ENCODE results near the gene LSAMP. TPM values are rescaled to one million over a fixed set of nuclear protein-coding genes. Genes with fewer than 3 reads are reported as not detected.

Gene LSAMP
- total and polyA plus RNA-seq, 2 of the 8 experiments (the other 6 are each of a cell fraction or from before 2014, with no cell fraction given): 1.8 to 5.7 TPM

DNA sequence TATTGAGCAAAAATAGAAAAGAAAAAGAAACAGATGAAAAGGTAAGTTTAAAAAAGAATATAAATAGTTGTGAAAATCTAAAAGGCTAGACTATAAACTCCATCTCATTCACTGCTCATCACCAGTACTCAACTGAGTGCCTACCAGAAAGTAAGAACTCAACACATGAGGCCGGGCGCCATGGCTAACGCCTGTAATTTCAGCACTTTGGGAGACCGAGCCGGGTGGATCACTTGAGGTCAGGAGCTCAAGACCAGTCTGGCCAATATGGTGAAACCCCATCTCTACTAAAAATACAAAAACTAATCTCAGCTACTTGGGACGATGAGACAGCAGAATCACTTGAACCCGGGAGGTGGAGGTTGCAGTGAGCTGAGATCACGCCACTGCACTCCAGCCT is 19.3 kb downstream of the LSAMP start:
- no peaks in the 10 kb centered on the region for H3K27me3 ChIP-seq (replicated peaks in 1 of 4; ENCODE audit: control insufficient read depth in 3 of 4, extremely low read depth in 1 of 4, insufficient read depth in 3 of 4, low read length in 3 of 4)
- TF ChIP-seq, protein P1, sequence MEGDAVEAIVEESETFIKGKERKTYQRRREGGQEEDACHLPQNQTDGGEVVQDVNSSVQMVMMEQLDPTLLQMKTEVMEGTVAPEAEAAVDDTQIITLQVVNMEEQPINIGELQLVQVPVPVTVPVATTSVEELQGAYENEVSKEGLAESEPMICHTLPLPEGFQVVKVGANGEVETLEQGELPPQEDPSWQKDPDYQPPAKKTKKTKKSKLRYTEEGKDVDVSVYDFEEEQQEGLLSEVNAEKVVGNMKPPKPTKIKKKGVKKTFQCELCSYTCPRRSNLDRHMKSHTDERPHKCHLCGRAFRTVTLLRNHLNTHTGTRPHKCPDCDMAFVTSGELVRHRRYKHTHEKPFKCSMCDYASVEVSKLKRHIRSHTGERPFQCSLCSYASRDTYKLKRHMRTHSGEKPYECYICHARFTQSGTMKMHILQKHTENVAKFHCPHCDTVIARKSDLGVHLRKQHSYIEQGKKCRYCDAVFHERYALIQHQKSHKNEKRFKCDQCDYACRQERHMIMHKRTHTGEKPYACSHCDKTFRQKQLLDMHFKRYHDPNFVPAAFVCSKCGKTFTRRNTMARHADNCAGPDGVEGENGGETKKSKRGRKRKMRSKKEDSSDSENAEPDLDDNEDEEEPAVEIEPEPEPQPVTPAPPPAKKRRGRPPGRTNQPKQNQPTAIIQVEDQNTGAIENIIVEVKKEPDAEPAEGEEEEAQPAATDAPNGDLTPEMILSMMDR (IDR thresholded peaks at IDR 0.05; ENCODE audit: control extremely low read depth in 1 of 3, insufficient read depth in 1 of 3, low read depth in 1 of 3, low read length in 3 of 3): no peak
- TF ChIP-seq ZNF274 (IDR thresholded peaks at IDR 0.05; ENCODE audit: borderline replicate concordance, extremely low read depth, low read length): no peak
- TF ChIP-seq SUZ12 (IDR thresholded peaks at IDR 0.05; ENCODE audit: low read length): no peak
- TF ChIP-seq TAF7 (optimal IDR thresholded peaks at IDR 0.05; ENCODE audit: borderline replicate concordance, low read depth, low read length): no peak
- TF ChIP-seq RAD21 (IDR thresholded peaks at IDR 0.05 in 1 of 2, conservative IDR thresholded peaks at IDR 0.05 in 1 of 2; ENCODE audit: low read depth in 2 of 2, low read length in 2 of 2): no peak
- no peak for TF ChIP-seq CREB1 (IDR thresholded peaks at IDR 0.05)
- TF ChIP-seq BCL11A (IDR thresholded peaks at IDR 0.05; ENCODE audit: low read depth in 2 of 2, low read length in 2 of 2): no peak
- no peak for TF ChIP-seq POLR2A (IDR thresholded peaks at IDR 0.05; ENCODE audit: control extremely low read depth in 1 of 2, low read depth in 2 of 2, low read length in 2 of 2)
- TF ChIP-seq BACH1 (IDR thresholded peaks at IDR 0.05; ENCODE audit: low read length): no peak
- no peak for TF ChIP-seq SAP30 (IDR thresholded peaks at IDR 0.05; ENCODE audit: insufficient read depth, insufficient replicate concordance, low read length)
- no peak for TF ChIP-seq ASH2L (IDR thresholded peaks at IDR 0.05; ENCODE audit: low read length)
- peaks cover 0 to 3% (median 0%) of the 10 kb centered on the region in 4 experiments; a peak in 1 of 7 replicates for H3K4me1 ChIP-seq (replicated peaks in 1 of 4; ENCODE audit: control insufficient read depth in 3 of 4, insufficient read depth in 4 of 4, low read length in 3 of 4)
- no peak for FAIRE-seq
- no peaks in the 10 kb centered on the region for H3K23me2 ChIP-seq (ENCODE audit: low read depth, low read length)
- H2BK120ac ChIP-seq (replicated peaks; ENCODE audit: low read depth, low read length): no peak overlapping the region
- no peaks in the 10 kb centered on the region for H3K9me3 ChIP-seq (ENCODE audit: insufficient read depth in 2 of 2, low read depth in 1 of 2, low read length in 1 of 2)
- H2AK5ac ChIP-seq (ENCODE audit: low read depth, low read length): no peak overlapping the region
- no peaks in the 10 kb centered on the region for H3K36me3 ChIP-seq (ENCODE audit: control insufficient read depth in 2 of 4, insufficient read depth in 4 of 4, low read length in 3 of 4)
- no peaks in the 10 kb centered on the region for H3K79me1 ChIP-seq (ENCODE audit: low read depth, low read length)
- WGBS, 2 experiments (ENCODE audit: extremely low coverage in 1 of 2, insufficient coverage in 1 of 2, insufficient read length in 1 of 2, insufficient replicate concordance in 2 of 2, low coverage in 1 of 2, low lambda C conversion rate in 2 of 2, missing lambda C conversion rate in 1 of 2): 92% methylated on average over 8 of the region's 8 CpGs; no CpG with 5 or more reads in 1 of the 2 experiments
- no peak overlapping the region for H2AFZ ChIP-seq (ENCODE audit: low read length)
- H4K91ac ChIP-seq (replicated peaks; ENCODE audit: insufficient read length, low read length): no peak overlapping the region
- H3K4me2 ChIP-seq (ENCODE audit: insufficient read depth in 1 of 2, low read depth in 2 of 2, low read length in 2 of 2): no peak overlapping the region
- no peak overlapping the region for H3K56ac ChIP-seq (replicated peaks; ENCODE audit: insufficient read length, low read depth, low read length)
- CTCF ChIA-PET (ENCODE audit: partially characterized antibody): interaction anchor here (0.6 kb wide), 1 partner anchor 39 kb away, joined by 3 read pairs; no protein-coding TSS in a partner anchor
- no peak overlapping the region for H2BK5ac ChIP-seq (ENCODE audit: low read depth, low read length)
- no peak overlapping the region for H4K5ac ChIP-seq (ENCODE audit: insufficient read length, low read depth, low read length)
- POLR2A ChIA-PET (ENCODE audit: partially characterized antibody): no interaction called here
- no peaks in the 10 kb centered on the region for H4K20me1 ChIP-seq (replicated peaks in 1 of 2; ENCODE audit: control insufficient read depth in 1 of 2, insufficient read depth in 2 of 2, low read length in 2 of 2)
- H3K4me3 ChIP-seq (ENCODE audit: extremely low read depth in 1 of 4, insufficient read depth in 2 of 4, low read depth in 3 of 4, low read length in 4 of 4): no peak overlapping the region
- H3K23ac ChIP-seq (ENCODE audit: insufficient read length): no peak overlapping the region
- no peak overlapping the region for H3K27ac ChIP-seq (ENCODE audit: low read depth, low read length)
- no peak overlapping the region for H3K14ac ChIP-seq (ENCODE audit: insufficient read length)
- no peak overlapping the region for H2BK12ac ChIP-seq (ENCODE audit: low read depth, low read length)
- H3K4ac ChIP-seq (replicated peaks; ENCODE audit: insufficient read length, low read depth, low read length): no peak overlapping the region
- H4K8ac ChIP-seq (ENCODE audit: extremely low read depth, insufficient read depth, low read length): no peak overlapping the region
- H3K18ac ChIP-seq (ENCODE audit: extremely low read depth, low read length): no peak overlapping the region
- no peak overlapping the region for H2BK20ac ChIP-seq (ENCODE audit: low read length)
- H3K79me2 ChIP-seq (ENCODE audit: control insufficient read depth in 1 of 2, insufficient read depth in 2 of 2, low read length in 2 of 2): no peaks in the 10 kb centered on the region
- no peak for DNase-seq (ENCODE audit: low read depth in 1 of 2, low spot score in 2 of 2)
- no peak overlapping the region for H3K9ac ChIP-seq (replicated peaks in 1 of 4; ENCODE audit: extremely low read depth in 1 of 4, low read depth in 3 of 4, low read length in 3 of 4)
- H2BK15ac ChIP-seq (ENCODE audit: low read length): no peak overlapping the region

Measured in H1 (cell line).